Upper lobe of right lung (tissue), 1 donor: ENCODE results near the gene MIF4GD. TPM values are rescaled to one million over a fixed set of nuclear protein-coding genes. Genes with fewer than 3 reads are reported as not detected.

Source experiments
- ATAC-seq: fragments of 200-7000 bp; cut with Tn5 transposase; one replicate; pipeline ENCODE4 v1.9.1; 2020; ENCODE audit warnings: mild to moderate bottlenecking, moderate library complexity
- DNase-seq: peaks from one replicate; pipeline ENCODE4 v3.0.0-alpha.2; 2020
- H3K27ac ChIP-seq: fragments of 200-600 bp; one replicate; pipeline ENCODE4 v1.8.0; 2022
- H3K27me3 ChIP-seq: fragments of 200-600 bp; one replicate; pipeline ENCODE4 v1.8.0; 2022; ENCODE audit warnings: mild to moderate bottlenecking
- H3K36me3 ChIP-seq: fragments of 200-600 bp; one replicate; pipeline ENCODE4 v1.8.0; 2022
- H3K4me1 ChIP-seq: fragments of 200-600 bp; one replicate; pipeline ENCODE4 v1.8.0; 2022
- H3K4me3 ChIP-seq: fragments of 200-600 bp; one replicate; pipeline ENCODE4 v1.8.0; 2022; ENCODE audit warnings: mild to moderate bottlenecking
- H3K9me3 ChIP-seq: fragments of 200-600 bp; one replicate; pipeline ENCODE4 v1.8.0; 2022
- CTCF ChIP-seq: fragments of 200-600 bp; IDR thresholded peaks from one replicate; pipeline ENCODE4 v1.8.0; 2022; ENCODE audit warnings: antibody characterized with exemption
- intact Hi-C: fragments of 100-400 bp; cut with DNase I; formaldehyde crosslinking; loops from one replicate; pipeline ENCODE4 v1.11.0; 2022
- total RNA-seq: library from RNA; stranded (reverse); fragmentation: NEBNext Ultra II Directional; extraction: Animal tissue kit (Norgen Biotek cat#: 25700); gene quantifications from one replicate; pipeline ENCODE4 v1.2.1, GENCODE V29; 2021
- donor health status: DM: no; HTN: yes; CAD: no; lungs with severe emphysema.

The MIF4GD gene
- total RNA-seq, 1 donor from 2014 or later: 25.7 TPM

GRCh38 chr17:75271233-75271954 is 363 bp upstream of the MIF4GD start:
- DNase-seq: peak; percentile 94
- peak; percentile 67 for TF ChIP-seq CTCF
- Histone ChIP-seq H3K4me3 (peak overlapping the region; percentile 73), H3K9me3 (no peaks in the 10 kb centered on the region), H3K4me1 (peaks cover 18% of the 10 kb centered on the region), H3K36me3 (peaks cover 11% of the 10 kb centered on the region), H3K27ac (peak overlapping the region; percentile 90), H3K27me3 (no peaks in the 10 kb centered on the region)
- ATAC-seq: peak; percentile 91
- intact Hi-C loops: no loop called here

GRCh38 chr17:75270218-75270965 is 639 bp downstream of the MIF4GD start:
- DNase-seq (peak; percentile 89), ATAC-seq (peak; percentile 65)
- Histone ChIP-seq H3K9me3 (no peaks in the 10 kb centered on the region), H3K4me1 (peaks cover 18% of the 10 kb centered on the region), H3K27me3 (no peaks in the 10 kb centered on the region), H3K4me3 (peak overlapping the region; percentile 73), H3K27ac (peak overlapping the region; percentile 93), H3K36me3 (peaks cover 21% of the 10 kb centered on the region)
- peak; percentile 44 for TF ChIP-seq CTCF
- intact Hi-C loops: no loop called here

- DNase-seq: no peak
- Histone ChIP-seq H3K27me3 (no peaks in the 10 kb centered on the region), H3K4me1 (peaks cover 18% of the 10 kb centered on the region), H3K4me3 (peak overlapping the region; percentile 73), H3K9me3 (no peaks in the 10 kb centered on the region), H3K27ac (peak overlapping the region; percentile 93), H3K36me3 (peaks cover 27% of the 10 kb centered on the region)
- TF ChIP-seq CTCF: no peak
- intact Hi-C loops: no loop called here
- ATAC-seq: no peak
These were observed 1.2 kb downstream of the MIF4GD start for GRCh38 chr17:75269844-75270217.

GRCh38 chr17:75267411-75268232 is 3.4 kb downstream of the MIF4GD start:
- DNase-seq: no peak
- no peak for ATAC-seq

GRCh38 chr17:75267153-75267410 is 3.9 kb downstream of the MIF4GD start:
- H3K36me3 ChIP-seq: peaks cover 44% of the 10 kb centered on the region
- no peak for TF ChIP-seq CTCF
- peaks cover 19% of the 10 kb centered on the region for H3K4me1 ChIP-seq
- intact Hi-C loops: no loop called here
- ATAC-seq (peak; percentile 29), DNase-seq (peak; percentile 73)
- H3K27ac ChIP-seq: no peak overlapping the region
- no peak overlapping the region for H3K4me3 ChIP-seq
- no peaks in the 10 kb centered on the region for H3K9me3 ChIP-seq
- H3K27me3 ChIP-seq: no peaks in the 10 kb centered on the region

More at GRCh38 chr17:75267411-75268232, 3.4 kb downstream of the MIF4GD start:
- H3K4me3 ChIP-seq: no peak overlapping the region
- H3K27me3 ChIP-seq: no peaks in the 10 kb centered on the region
- H3K36me3 ChIP-seq: peaks cover 44% of the 10 kb centered on the region
- no peaks in the 10 kb centered on the region for H3K9me3 ChIP-seq
- no peak overlapping the region for H3K27ac ChIP-seq
- intact Hi-C loops: no loop called here
- TF ChIP-seq CTCF: no peak
- H3K4me1 ChIP-seq: peaks cover 19% of the 10 kb centered on the region
